ENCODE data around the gene MEPCE. TPM values are rescaled to one million over a fixed set of nuclear protein-coding genes. Genes with fewer than 3 reads are reported as not detected.

The MEPCE gene
- total and polyA plus RNA-seq, 2 of the 8 experiments (the other 6 are each of a cell fraction or from before 2014, with no cell fraction given), result 22.8 to 48.8 TPM

DNA sequence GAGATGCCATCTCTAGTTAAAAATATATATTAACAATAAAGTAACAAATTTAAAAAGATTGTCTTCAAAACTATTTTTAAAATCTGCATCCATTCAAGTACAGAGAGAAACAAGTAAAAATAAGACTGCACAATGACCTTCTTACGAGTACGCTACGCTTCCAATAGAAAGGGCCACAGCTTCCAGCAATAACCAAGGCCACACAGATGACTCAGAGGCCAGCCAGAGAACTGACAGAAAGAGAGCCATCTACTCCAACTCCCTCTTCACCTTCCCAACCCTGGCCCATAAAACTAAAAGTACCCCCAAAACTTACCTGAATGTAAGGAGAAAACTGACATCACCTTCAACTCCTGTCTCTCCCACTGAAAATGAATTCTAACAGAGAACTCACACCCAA is 29.6 kb upstream of the MEPCE start:
- Histone ChIP-seq H3K27ac (ENCODE audit: low read depth, low read length) (no peak overlapping the region), H2AFZ (ENCODE audit: low read length) (no peak overlapping the region), H2BK5ac (ENCODE audit: low read depth, low read length) (no peak overlapping the region), H2BK12ac (ENCODE audit: low read depth, low read length) (no peak overlapping the region), H4K20me1 (replicated peaks in 1 of 2; ENCODE audit: control insufficient read depth in 1 of 2, insufficient read depth in 2 of 2, low read length in 2 of 2) (no peaks in the 10 kb centered on the region), H4K8ac (ENCODE audit: extremely low read depth, insufficient read depth, low read length) (no peak overlapping the region), H3K23ac (ENCODE audit: insufficient read length) (no peak overlapping the region), H3K4ac (replicated peaks; ENCODE audit: insufficient read length, low read depth, low read length) (no peak overlapping the region), H3K14ac (ENCODE audit: insufficient read length) (no peak overlapping the region), H3K4me3 (ENCODE audit: extremely low read depth in 1 of 4, insufficient read depth in 2 of 4, low read depth in 3 of 4, low read length in 4 of 4) (no peak overlapping the region), H3K36me3 (ENCODE audit: control insufficient read depth in 2 of 4, insufficient read depth in 4 of 4, low read length in 3 of 4) (no peaks in the 10 kb centered on the region), H2AK5ac (ENCODE audit: low read depth, low read length) (no peak overlapping the region), H3K23me2 (ENCODE audit: low read depth, low read length) (no peaks in the 10 kb centered on the region), H2BK20ac (ENCODE audit: low read length) (no peak overlapping the region), H3K27me3 (replicated peaks in 1 of 4; ENCODE audit: control insufficient read depth in 3 of 4, extremely low read depth in 1 of 4, insufficient read depth in 3 of 4, low read length in 3 of 4) (peaks cover 0 to 2% (median 0%) of the 10 kb centered on the region in 4 experiments; a peak in 1 of 7 replicates), H3K9me3 (ENCODE audit: insufficient read depth in 2 of 2, low read depth in 1 of 2, low read length in 1 of 2) (no peaks in the 10 kb centered on the region), H3K4me1 (replicated peaks in 1 of 4; ENCODE audit: control insufficient read depth in 3 of 4, insufficient read depth in 4 of 4, low read length in 3 of 4) (peaks cover 0 to 10% (median 5%) of the 10 kb centered on the region in 4 experiments; a peak in 6 of 7 replicates), H3K18ac (ENCODE audit: extremely low read depth, low read length) (no peak overlapping the region), H2BK15ac (ENCODE audit: low read length) (no peak overlapping the region), H4K5ac (ENCODE audit: insufficient read length, low read depth, low read length) (no peak overlapping the region), H2BK120ac (replicated peaks; ENCODE audit: low read depth, low read length) (no peak overlapping the region), H3K56ac (replicated peaks; ENCODE audit: insufficient read length, low read depth, low read length) (no peak overlapping the region), H4K91ac (replicated peaks; ENCODE audit: insufficient read length, low read length) (no peak overlapping the region), H3K4me2 (ENCODE audit: insufficient read depth in 1 of 2, low read depth in 2 of 2, low read length in 2 of 2) (no peak overlapping the region), H3K79me1 (ENCODE audit: low read depth, low read length) (no peaks in the 10 kb centered on the region), H3K79me2 (ENCODE audit: control insufficient read depth in 1 of 2, insufficient read depth in 2 of 2, low read length in 2 of 2) (no peaks in the 10 kb centered on the region), H3K9ac (replicated peaks in 1 of 4; ENCODE audit: extremely low read depth in 1 of 4, low read depth in 3 of 4, low read length in 3 of 4) (no peak overlapping the region)
- FAIRE-seq (no peak), DNase-seq (ENCODE audit: low read depth in 1 of 2, low spot score in 2 of 2) (no peak)
- ChIA-PET POLR2A (ENCODE audit: partially characterized antibody) (interaction anchor here (0.7 to 3.5 kb wide), 7 partner anchors 18 to 228 kb away, joined by 3 to 17 read pairs (median 3); partner anchors contain the start of genes PILRA and ZCWPW1), CTCF (ENCODE audit: partially characterized antibody) (interaction anchor here (0.8 to 2.8 kb wide), 12 partner anchors 8 to 206 kb away, joined by 3 to 17 read pairs (median 3); partner anchors contain the start of gene ZCWPW1)
- TF ChIP-seq ZNF274 (IDR thresholded peaks at IDR 0.05; ENCODE audit: borderline replicate concordance, extremely low read depth, low read length), result no peak
- 95% methylated on average over 3 of the region's 3 CpGs; no CpG with 5 or more reads in 1 of the 2 experiments for WGBS, 2 experiments (ENCODE audit: extremely low coverage in 1 of 2, insufficient coverage in 1 of 2, insufficient read length in 1 of 2, insufficient replicate concordance in 2 of 2, low coverage in 1 of 2, low lambda C conversion rate in 2 of 2, missing lambda C conversion rate in 1 of 2)

Measured in H1 (cell line).